ENCODE results near the gene PRKCB. TPM values are rescaled to one million over a fixed set of nuclear protein-coding genes. Genes with fewer than 3 reads are reported as not detected.

Gene PRKCB
- total and polyA plus RNA-seq, 2 of the 8 experiments (the other 6 are each of a cell fraction or from before 2014, with no cell fraction given), result 7.1 to 12.1 TPM

GRCh38 chr16:24013054-24013636, 177.4 kb downstream of the PRKCB start:
- Histone ChIP-seq H3K56ac (replicated peaks; ENCODE audit: insufficient read length, low read depth, low read length) (no peak overlapping the region), H4K5ac (ENCODE audit: insufficient read length, low read depth, low read length) (no peak overlapping the region), H4K8ac (ENCODE audit: extremely low read depth, insufficient read depth, low read length) (no peak overlapping the region), H3K23me2 (ENCODE audit: low read depth, low read length) (no peaks in the 10 kb centered on the region), H3K27me3 (replicated peaks in 1 of 4; ENCODE audit: control insufficient read depth in 3 of 4, extremely low read depth in 1 of 4, insufficient read depth in 3 of 4, low read length in 3 of 4) (no peaks in the 10 kb centered on the region), H2BK15ac (ENCODE audit: low read length) (no peak overlapping the region), H3K4me1 (replicated peaks in 1 of 4; ENCODE audit: control insufficient read depth in 3 of 4, insufficient read depth in 4 of 4, low read length in 3 of 4) (peaks cover 0 to 3% (median 0%) of the 10 kb centered on the region in 4 experiments; a peak in 1 of 7 replicates), H4K20me1 (replicated peaks in 1 of 2; ENCODE audit: control insufficient read depth in 1 of 2, insufficient read depth in 2 of 2, low read length in 2 of 2) (no peaks in the 10 kb centered on the region), H2BK5ac (ENCODE audit: low read depth, low read length) (no peak overlapping the region), H3K23ac (ENCODE audit: insufficient read length) (no peak overlapping the region), H3K4me3 (ENCODE audit: extremely low read depth in 1 of 4, insufficient read depth in 2 of 4, low read depth in 3 of 4, low read length in 4 of 4) (no peak overlapping the region), H3K14ac (ENCODE audit: insufficient read length) (no peak overlapping the region), H3K9ac (replicated peaks in 1 of 4; ENCODE audit: extremely low read depth in 1 of 4, low read depth in 3 of 4, low read length in 3 of 4) (no peak overlapping the region), H3K27ac (ENCODE audit: low read depth, low read length) (no peak overlapping the region), H2AFZ (ENCODE audit: low read length) (no peak overlapping the region), H3K18ac (ENCODE audit: extremely low read depth, low read length) (no peak overlapping the region), H3K79me2 (ENCODE audit: control insufficient read depth in 1 of 2, insufficient read depth in 2 of 2, low read length in 2 of 2) (no peaks in the 10 kb centered on the region), H2BK12ac (ENCODE audit: low read depth, low read length) (no peak overlapping the region), H2BK120ac (replicated peaks; ENCODE audit: low read depth, low read length) (no peak overlapping the region), H3K4ac (replicated peaks; ENCODE audit: insufficient read length, low read depth, low read length) (no peak overlapping the region), H2AK5ac (ENCODE audit: low read depth, low read length) (no peak overlapping the region), H3K79me1 (ENCODE audit: low read depth, low read length) (no peaks in the 10 kb centered on the region), H2BK20ac (ENCODE audit: low read length) (no peak overlapping the region), H3K4me2 (ENCODE audit: insufficient read depth in 1 of 2, low read depth in 2 of 2, low read length in 2 of 2) (no peak overlapping the region), H3K36me3 (ENCODE audit: control insufficient read depth in 2 of 4, insufficient read depth in 4 of 4, low read length in 3 of 4) (no peaks in the 10 kb centered on the region), H4K91ac (replicated peaks; ENCODE audit: insufficient read length, low read length) (no peak overlapping the region), H3K9me3 (ENCODE audit: insufficient read depth in 2 of 2, low read depth in 1 of 2, low read length in 1 of 2) (no peaks in the 10 kb centered on the region)
- no peak for DNase-seq (ENCODE audit: low read depth in 1 of 2, low spot score in 2 of 2)
- ChIA-PET POLR2A (ENCODE audit: partially characterized antibody) (no interaction called here), CTCF (ENCODE audit: partially characterized antibody) (interaction anchor here (1.1 to 7.8 kb wide), 5 partner anchors 14 to 211 kb away, joined by 3 to 52 read pairs (median 4); no protein-coding TSS in a partner anchor)
- WGBS, 2 experiments (ENCODE audit: extremely low coverage in 1 of 2, insufficient coverage in 1 of 2, insufficient read length in 1 of 2, insufficient replicate concordance in 2 of 2, low coverage in 1 of 2, low lambda C conversion rate in 2 of 2, missing lambda C conversion rate in 1 of 2), result 86 to 100% methylated on average over 1 to 5 of the region's 5 CpGs
- no peak for FAIRE-seq
- TF ChIP-seq EGR1 (IDR thresholded peaks at IDR 0.05; ENCODE audit: borderline replicate concordance, low read depth, low read length) (no peak), CEBPB (IDR thresholded peaks at IDR 0.05; ENCODE audit: low read depth, low read length) (no peak), CHD1 (IDR thresholded peaks at IDR 0.05; ENCODE audit: low read depth, low read length) (no peak), SUZ12 (IDR thresholded peaks at IDR 0.05; ENCODE audit: low read length) (no peak), EZH2 (IDR thresholded peaks at IDR 0.05; ENCODE audit: low read depth, low read length, severe bottlenecking) (no peak), E2F6 (IDR thresholded peaks at IDR 0.05) (no peak)
